ENCODE measurements around the gene PLA2G1B.
"Not testable (repeated sequence)": the region's sequence is repeated elsewhere in the genome, so short reads cannot be mapped to it uniquely, and the experiment has no call there.

The PLA2G1B gene

DNA sequence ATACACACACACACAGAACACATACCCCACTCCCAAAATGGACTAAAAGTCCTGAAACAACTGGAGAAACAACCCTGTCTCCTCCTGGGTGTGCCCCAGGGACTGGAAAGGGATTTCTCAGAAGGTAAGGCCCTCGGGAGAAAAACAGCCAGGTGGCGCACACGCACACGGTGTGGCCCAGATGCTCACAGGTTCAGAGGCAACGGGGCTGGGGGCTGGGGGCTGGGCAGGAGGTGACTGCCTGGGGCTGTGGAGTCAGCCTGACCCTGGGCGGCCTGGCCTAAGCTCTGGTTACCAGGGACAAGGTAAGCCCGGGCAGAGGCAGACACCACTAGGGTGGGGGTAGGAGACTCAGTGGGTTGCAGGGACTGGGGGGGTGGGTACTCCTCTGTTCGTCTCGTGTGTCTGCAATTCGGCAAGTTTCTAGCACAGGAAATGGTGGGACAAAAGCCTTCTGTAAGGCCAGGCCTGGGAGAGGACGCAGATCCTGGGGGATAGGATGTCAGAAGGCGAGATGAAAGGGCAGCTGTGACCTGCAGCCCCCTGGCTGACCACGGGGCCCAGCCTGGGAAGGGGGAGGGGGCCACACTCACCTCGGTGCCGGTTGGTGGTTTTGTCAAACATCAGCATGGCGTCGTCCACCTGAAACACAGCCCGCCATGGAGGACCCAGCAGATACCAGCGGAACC, 31.0 kb upstream of the PLA2G1B start:
- no peak for DNase-seq (ENCODE audit: low read depth)

DNA sequence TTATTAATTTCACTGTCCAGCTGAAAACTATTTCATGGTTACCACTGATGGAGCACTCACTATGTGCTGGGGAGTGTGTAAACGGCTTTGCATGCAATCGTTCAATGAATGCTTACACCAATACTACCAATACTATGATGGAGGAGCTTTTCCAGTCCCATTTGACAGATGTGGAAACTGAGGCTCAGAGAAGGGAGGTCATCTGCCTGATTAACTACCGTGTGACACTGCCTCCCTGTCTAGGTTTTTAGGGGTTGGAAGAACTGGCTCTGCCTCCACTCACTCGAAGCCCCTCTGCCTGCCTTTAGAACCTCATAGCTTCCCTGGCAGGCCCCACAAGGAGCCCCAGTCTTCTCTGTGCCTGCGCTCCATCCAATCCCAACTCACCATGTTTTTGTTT, 29.5 kb upstream of the PLA2G1B start:
- DNase-seq (ENCODE audit: low read depth), result no peak

DNA sequence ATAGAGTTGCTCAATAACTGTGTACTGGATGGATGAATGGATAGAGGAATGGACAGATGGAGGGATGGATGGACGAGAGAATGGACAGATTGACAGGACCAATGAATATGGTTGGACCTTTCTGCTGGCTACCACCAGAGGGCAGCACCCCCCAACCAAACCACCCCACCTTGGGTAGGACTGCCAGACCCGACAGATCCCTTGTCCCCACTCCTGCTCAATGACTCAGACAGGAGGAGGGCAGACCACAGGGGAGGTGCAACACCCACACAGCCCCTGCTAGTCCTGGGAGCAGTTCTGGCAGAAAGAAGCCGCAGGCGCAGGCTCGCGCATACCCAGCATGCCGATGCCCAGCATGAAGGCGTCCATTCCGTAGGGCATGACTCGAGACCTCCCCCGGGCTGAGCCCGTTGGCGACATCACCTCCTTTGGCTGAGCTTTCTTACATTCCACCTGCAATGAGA, 29.0 kb upstream of the PLA2G1B start:
- DNase-seq (ENCODE audit: low read depth), result peak; percentile 47

DNA sequence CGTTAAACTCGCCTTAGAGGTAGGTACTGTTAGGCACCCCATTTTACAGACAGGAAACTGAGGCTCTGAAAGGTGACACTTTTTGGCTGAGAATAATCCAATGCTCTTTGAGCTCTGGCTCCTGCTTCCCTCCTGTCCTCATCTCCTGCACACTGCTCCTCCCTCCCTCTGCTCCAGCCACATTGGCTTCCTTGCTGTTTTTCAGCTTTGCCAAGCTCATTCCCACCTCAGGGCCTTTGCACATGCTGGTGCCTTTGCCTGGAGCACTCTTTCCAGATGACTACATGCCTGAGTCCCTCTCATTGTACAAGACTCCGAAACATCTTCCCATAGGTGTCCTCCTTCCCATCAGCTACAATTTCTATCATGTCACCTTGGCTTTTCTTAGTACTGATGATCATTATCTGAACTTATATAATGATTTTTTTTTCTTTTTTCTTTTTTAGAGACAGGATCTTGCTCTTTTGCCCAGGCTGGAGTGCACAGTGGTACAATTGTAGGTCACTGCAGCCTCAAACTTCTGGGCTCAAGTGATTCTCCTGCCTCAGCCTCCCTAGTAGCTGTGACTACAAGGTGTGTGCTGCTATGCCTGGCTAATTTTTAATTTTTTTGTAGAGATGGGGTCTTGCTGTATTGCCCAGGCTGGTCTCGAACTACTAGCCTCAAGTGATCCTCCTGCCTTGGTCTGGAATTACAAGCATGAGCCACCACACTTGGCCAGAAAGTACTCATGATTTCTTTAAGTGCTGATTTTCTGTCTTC, 26.2 kb upstream of the PLA2G1B start:
- DNase-seq (ENCODE audit: low read depth), result no peak

DNA sequence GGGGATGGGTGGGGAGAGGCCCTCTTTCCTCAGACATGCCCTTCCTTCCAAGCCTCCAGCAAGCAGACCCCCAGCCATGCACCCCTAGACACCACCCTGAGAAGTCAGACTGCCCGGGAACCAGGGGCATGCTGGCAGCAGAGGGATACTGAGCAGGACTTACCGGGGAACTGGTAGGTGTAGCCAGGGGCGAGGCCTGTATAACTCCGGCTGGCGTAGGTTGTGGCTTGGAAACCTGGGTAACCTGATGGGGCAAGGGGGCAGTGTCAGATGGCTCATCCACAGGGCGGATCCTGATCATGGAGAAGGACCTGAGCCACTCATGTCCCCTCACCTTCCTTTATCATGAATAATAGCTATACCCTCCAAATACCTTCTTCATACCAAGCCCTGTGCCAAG, 25.6 kb upstream of the PLA2G1B start:
- no peak for DNase-seq (ENCODE audit: low read depth)

DNA sequence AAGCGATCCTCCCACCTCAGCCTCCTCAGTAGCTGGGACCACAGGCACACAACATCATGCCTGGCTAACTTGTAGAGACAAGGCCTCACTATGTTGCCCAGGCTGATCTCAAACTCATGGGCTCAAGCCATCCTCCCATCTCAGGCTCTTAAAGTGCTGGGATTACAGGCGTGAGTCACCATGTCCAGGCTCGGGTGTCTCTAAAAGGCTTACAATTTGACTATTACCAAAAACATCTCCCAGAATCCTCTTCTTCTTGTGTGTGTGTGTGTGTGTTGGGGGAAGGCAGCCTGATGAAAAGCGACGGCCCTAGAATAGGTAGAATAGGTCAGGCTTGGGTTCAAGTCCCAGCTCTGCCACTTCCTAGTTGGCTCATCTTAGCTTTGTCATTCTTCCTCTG, 24.5 kb upstream of the PLA2G1B start:
- DNase-seq (ENCODE audit: low read depth), result no peak

DNA sequence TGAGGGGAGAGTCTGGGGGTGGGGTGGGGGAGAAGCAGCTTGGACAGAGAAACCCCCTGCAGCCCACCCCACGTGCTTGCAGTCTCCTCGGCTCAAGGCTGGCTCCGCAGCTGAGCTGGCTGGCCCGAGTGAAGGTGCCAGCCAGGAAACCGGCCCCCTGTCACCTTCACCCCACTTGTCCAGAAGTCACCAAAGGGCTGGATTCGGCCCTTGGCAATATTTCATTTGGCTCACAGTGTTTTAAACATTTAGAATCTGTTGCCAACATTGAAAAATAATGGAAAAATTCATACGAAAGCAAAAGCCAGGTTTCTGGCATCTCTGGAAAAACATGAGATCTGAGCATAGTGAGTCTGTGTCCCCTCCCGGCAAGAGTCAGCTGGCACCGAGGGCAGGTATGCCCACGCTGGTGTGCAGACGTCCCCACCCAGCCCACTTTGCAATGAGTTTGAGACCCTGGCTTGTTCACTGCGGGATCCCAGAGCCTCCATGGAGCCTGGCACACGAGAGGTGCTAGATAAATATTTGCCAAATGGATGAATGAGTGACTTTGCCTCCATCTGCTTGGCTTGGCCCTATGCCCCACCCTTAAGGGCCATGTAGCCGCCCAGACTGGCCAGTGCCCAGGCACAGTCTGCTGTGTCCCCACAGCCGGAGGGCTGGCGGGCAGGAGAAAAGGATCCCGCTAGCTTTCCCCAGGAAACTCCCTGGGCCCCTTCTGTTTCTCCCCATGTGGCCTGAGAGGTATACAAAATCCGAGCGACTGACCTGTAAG, 23.2 kb upstream of the PLA2G1B start:
- DNase-seq (ENCODE audit: low read depth), result no peak

DNA sequence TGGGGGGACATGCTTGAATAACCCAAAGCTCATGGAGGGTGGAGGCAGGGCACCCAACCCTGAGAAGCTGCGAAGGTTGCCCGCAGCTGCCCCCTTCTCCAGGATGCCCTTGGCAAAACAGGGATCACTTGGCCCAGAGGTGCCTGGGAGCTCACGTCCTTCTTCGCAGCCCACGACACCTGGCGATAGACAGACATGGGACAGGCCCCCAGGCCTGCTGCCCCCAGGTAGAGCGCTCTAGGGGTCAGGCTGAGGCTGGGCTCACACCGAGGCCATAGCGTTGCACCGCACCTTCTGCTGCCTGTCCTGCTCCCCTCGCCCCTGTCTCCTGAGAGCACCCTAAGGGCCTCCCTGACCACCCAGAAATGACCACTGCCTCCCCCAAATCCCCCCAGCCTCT, 20.2 kb upstream of the PLA2G1B start:
- no peak for DNase-seq (ENCODE audit: low read depth)

DNA sequence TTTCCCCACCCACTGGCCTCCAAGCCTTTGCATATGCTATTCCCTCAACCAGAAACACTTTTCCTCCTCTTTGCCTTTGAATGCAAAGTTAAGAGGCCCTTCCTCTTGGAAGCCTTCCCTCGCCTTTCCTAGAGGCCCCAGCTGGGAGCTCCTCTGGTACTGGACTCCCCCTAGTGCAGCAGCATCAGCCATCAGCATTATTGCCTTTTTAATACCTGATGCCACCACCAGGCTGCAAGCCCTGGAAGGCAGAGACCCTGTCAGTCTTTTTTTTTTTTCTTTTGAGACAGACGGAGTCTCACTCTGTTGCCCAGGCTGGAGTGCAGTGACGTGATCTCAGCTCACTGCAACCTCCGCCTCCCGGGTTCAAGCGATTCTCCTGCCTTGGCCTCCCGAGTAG, 19.1 kb upstream of the PLA2G1B start:
- DNase-seq (ENCODE audit: low read depth), result no peak

DNA sequence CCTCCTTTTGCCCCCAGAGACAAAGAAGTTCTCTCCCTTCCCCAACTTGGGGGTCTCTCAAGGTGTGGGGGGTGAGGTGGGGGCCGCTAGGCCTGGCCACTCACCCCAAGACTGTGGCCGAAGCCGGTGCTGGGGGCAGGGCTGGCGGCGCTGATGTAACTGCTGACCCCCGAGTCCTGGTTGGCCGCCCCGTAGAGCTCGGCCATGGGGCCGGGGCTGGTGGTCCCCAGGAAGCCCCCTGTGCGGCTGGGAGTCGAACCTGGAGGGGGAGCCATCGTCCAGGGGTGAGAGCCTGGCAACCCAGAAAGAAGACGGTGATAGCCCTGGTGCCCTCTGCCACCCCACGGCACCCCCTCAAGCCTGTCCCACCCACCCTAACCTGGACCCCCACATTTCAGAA, 18.5 kb upstream of the PLA2G1B start:
- DNase-seq (ENCODE audit: low read depth), result no peak

DNA sequence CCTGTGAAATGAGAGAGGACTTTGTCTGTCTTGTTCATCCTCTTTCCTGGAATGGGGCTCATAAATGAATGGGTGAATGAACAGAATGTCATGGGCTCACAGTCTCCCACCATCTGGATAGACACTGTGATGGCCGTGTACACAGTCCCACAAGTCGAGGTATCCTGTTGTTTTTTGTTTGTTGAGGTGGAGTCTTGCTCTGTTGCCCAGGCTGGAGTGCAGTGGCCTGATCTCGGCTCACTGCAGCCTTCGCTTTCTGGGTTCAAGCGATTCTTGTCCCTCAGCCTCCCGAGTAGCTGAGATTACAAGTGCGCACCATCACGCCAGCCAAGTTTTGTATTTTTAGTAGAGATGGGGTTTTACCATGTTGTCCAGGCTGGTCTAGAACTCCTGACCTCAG, 16.1 kb upstream of the PLA2G1B start:
- DNase-seq (ENCODE audit: low read depth), result no peak

DNA sequence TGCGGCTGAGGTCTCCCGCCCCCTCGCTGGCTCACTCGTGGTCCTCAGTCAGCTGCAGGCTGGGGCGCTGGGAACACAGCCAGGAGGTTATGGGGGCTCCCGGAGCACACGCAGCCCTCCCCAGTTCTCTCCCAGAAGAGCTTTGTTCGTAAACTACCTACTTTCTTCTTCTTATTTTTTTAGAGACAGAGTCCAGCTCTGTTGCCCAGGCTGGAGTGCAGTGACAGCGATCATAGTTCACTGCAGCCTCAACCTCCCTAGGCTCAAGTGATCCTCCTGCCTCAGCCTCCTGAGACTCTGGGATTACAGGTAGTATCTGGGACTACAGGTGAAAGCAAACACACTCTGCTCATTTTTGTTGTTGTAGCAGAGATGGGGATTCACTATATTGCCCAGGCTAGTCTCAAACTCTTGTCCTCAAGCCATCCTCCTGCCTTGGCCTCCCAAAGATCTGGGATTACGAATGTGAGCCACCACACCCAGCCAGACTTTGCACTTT, 15.5 kb upstream of the PLA2G1B start:
- no peak for DNase-seq (ENCODE audit: low read depth)

DNA sequence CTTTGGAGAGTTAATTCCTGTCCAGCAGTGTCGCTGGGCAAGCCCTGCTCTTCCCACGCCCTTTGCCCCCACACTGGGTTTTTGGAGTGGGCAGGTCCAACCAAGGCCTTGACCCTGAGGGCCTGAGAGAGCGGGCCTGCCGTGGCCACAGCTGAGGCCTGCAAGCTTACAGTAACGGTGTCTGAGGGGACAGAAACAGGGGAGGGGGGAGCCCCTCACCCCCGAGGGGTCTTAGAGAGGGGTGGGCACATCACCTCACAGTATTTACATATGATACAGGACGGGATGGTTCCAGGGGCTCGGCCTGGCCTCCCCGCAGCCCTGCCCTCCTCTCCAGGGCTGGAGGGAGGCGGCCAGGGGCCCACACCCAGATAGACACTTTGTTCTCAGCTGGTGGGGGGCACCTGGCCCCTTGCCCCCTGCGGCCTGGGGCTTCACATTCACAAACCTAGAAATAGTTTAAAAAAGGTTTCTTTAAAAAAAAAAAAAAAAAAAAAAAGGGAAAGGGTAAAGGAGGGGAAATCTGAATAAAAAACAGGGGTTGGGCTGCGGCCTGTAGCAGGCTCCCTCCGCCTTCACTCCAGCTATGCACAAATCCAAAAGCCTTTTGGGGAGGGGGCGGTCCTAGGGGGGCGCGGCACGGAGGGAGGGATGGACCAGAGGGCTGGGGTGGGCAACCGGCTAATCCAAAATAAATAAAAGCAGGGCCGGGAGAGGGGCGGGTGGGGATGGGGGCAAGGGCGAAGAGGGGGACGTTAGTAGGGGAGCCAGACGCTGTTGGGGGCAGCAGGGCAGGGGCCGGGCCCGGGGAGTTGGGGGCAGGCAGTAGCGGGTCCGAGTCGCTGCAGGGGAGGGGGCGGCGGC, 14.8 kb upstream of the PLA2G1B start:
- no peak for DNase-seq (ENCODE audit: low read depth)

DNA sequence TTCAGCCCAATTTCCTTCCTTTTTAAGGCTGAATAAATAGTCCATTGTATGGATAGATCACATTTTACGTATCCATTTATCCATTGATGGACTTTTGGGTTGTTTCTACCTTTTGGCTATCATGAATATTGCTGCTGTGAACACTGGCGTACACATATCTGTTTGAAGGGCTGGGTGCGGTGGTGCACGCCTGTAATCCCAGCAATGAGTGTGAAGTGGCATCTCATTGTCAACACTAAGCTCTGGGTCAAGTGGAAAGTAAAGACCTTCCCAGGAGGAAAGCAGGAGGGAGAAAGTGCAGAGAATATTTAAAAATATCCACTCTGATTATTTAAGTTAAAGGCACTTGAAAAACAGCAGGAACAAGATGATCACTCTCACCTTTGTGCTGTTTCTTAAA, 11.7 kb upstream of the PLA2G1B start:
- no peak for DNase-seq (ENCODE audit: low read depth)

DNA sequence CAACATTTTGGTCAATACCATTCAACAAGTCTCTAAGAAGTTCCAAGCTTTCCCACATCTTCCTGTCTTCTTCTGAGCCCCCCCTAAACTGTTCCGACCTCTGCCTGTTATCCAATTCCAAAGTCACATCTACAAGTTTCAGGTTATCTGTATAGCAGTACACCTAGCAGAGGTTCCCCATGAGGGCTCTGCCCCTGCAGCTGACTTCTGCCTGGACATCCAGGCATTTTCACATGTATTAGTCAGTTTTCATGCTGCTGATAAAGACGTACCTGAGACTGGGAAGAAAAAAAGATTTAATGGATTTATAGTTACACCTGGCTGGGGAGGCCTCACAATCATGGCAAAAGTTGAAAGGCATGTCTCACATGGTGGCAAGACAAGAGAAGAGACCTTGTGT, 10.2 kb upstream of the PLA2G1B start:
- DNase-seq (ENCODE audit: low read depth), result no peak

DNA sequence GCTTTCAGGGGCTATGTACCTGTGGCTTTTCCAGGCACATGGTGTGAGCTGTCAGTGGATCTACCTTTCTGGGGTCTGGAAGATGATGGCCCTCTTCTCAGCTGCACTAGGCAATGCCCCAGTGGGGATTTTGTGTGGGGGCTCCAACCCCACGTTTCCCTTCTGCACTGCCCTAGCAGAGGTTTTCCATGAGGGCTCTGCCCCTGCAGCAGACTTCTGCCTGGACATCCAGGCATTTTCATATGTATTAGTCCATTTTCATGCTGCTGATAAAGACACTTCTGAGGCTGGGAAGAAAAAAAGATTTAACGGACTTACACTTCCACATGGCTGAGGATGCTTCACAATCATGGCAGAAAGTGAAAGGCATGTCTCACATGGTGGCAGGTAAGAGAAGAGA, 8.8 kb upstream of the PLA2G1B start:
- DNase-seq (ENCODE audit: low read depth), result not testable (repeated sequence)

DNA sequence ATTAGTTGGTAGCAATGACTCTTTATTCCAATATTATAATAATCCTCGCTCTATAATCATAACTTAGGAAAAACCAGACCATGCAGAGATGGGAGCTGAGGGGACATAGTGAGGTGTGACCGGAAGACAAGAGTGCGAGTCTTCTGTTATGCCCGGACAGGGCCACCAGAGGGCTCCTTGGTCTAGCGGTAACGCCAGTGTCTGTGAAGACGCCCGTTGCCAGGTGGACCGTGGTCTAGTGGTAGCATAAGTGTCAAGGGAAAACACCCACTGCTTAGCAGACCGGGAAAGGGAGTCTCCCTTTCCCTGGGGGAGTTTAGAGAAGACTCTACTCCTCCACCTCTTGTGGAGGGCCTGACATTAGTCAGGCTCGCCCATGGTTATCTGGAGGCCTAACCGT, 7.9 kb upstream of the PLA2G1B start:
- not testable (repeated sequence) for DNase-seq (ENCODE audit: low read depth)

DNA sequence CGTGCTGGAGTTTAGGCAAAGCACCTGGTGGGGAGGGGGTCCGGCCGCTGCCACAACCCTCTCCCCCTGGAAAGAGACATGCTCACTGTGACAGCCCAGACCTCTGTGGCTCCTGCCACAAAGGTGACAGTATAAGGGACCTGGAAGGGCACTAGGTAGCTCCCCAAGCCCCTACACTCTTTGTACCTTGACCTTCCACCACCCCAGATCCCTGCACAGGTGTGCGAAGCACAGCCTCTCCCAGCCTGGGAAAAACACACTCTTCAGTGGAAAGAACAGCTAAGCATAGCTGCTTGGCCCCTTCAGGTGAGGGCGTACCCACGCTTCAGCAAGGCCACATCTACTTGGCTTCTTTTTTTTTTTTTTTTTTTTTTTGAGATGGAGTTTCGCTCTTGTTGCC, 4.9 kb upstream of the PLA2G1B start:
- no peak for DNase-seq (ENCODE audit: low read depth)

DNA sequence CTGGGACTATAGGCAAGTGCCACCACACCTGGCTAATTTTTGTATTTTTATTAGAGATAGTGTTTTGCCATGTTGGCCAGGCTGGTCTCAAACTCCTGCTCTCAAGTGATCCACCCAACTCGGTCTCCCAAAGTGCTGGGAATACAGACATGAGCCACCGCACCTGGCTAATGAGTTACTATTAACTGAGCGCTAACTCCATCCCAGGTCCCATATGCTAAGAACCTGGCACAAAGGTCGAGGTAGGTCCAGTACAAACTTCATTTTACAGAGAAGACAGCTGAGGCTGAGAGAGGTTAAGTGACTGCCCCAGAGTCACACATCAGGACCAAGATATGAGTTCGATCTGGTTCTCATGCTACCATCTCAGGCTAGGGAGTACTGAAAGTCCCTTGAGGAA, 4.5 kb upstream of the PLA2G1B start:
- no peak for DNase-seq (ENCODE audit: low read depth)

DNA sequence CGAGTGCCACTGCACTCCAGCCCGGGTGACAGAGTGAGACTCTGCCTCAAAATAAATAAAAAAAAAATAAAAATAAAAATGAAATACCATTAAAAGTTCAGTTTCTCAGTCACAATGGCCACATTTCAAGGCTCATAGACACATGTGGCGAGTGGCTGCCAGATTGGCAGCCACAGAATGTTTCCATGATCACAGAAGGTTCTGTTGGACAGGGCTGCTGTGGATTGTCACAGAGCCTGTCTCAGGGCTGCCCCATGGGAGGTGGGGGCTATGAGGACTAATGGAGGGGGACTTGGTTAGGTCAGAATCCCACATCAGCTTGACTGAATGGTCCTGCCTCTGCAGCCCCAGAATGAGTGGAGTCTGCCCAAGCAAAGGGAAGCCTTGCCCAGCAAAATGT, 3.8 kb upstream of the PLA2G1B start:
- DNase-seq (ENCODE audit: low read depth), result no peak

DNA sequence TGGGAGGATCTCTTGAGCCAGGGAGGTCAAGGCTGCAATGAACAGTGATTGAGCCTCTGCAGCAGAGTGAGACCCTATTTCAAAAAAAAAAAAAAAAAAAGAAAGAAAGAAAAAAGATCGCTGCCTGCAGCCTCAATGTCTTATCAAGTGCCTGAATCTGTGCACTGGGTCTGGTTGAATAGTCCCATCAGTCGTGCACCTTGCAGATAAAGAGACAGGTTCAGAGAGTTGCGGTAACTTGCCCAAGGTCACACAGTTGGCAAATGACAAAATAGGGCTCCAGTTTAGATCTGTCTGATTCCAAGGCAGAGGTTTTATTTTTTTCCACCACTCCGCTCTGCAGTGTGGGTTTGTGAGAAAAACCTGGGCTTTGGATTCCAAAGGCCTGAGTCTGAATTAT, 649 bp upstream of the PLA2G1B start:
- no peak for DNase-seq (ENCODE audit: low read depth)

DNA sequence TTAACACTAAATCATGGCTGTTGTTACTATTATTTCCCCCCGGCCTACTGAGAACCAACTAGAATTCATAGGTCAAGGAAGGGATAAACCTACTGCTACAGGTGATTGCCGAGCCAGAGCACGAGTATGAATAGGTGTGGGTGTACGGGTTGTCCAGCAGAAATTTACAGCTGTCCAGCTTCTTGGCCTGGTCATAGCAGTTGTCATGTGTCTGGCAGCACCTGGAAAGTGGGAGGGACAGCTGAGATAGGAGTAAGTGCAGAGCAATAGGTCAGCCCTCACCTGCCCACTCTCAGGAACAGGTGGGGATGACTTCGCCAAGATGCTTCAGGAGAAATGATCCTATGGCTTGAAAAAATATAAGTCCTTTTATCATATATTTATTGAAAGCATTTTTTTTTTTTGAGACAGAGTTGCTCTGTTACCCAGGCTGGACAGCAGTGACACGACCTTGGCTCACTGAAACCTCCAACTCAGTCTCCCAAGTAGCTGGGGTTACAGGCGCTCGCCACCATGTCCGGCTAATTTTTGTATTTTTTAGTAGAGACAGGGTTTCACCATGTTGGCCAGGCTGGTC, 2.6 kb downstream of the PLA2G1B start:
- no peak for DNase-seq (ENCODE audit: low read depth)
